Measurements from ENCODE around the gene LRFN2. TPM values are rescaled to one million over a fixed set of nuclear protein-coding genes. Genes with fewer than 3 reads are reported as not detected.

Gene LRFN2
- total and polyA plus RNA-seq, 12 donors: not detected

GRCh38 chr6:40410821-40411220, 176.3 kb downstream of the LRFN2 start:
- Histone ChIP-seq H3K4me1 (peaks cover 0 to 11% (median 0%) of the 10 kb centered on the region in 9 donors), H3K4me3 (no peak overlapping the region), H3K9me3 (no peaks in the 10 kb centered on the region), H3K36me3 (no peaks in the 10 kb centered on the region), H3K27ac (no peak overlapping the region), H3K27me3 (peaks cover 0 to 59% (median 25%) of the 10 kb centered on the region in 7 donors)
- WGBS, 2 donors: 20 to 48% methylated on average over 1 of the region's 1 CpG
- DNase-seq: no peak
- no peak for ATAC-seq
- intact Hi-C loops (cut with DNase I): no loop called here
- TF ChIP-seq, protein P1, sequence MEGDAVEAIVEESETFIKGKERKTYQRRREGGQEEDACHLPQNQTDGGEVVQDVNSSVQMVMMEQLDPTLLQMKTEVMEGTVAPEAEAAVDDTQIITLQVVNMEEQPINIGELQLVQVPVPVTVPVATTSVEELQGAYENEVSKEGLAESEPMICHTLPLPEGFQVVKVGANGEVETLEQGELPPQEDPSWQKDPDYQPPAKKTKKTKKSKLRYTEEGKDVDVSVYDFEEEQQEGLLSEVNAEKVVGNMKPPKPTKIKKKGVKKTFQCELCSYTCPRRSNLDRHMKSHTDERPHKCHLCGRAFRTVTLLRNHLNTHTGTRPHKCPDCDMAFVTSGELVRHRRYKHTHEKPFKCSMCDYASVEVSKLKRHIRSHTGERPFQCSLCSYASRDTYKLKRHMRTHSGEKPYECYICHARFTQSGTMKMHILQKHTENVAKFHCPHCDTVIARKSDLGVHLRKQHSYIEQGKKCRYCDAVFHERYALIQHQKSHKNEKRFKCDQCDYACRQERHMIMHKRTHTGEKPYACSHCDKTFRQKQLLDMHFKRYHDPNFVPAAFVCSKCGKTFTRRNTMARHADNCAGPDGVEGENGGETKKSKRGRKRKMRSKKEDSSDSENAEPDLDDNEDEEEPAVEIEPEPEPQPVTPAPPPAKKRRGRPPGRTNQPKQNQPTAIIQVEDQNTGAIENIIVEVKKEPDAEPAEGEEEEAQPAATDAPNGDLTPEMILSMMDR (IDR thresholded peaks at IDR 0.05): no peak

DNA sequence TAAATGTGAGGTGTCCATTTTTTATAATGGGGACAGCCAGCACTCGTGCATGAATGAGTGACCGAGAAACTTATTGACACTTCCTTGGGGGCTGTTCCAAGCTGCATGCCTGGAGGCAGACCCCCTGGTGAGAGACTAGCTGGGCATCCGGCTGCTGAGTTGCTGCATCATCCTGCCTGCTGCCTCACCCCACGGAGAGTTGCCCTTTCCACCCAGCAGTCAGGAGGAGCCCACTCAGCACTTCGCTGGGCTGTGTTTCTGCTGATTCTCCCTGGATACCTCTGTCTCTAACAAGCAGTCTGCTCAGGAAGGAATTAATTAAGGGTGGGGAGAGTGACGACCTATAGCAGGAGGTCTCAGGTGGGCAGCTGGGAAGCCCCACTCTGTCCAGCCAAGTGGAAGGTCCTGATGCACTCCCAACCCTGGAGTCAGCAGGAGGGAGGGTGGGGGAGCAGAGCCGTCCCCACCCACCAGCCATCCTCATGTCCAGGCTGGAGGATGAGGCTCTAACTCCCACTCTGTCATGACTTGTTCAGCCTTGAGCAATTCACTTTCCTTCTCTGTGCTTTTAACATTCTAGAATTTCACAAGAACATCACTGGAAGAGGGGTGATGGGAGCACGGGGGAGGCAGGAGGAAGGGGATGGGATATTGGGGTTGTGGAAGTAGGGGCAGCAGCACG, 177.3 kb downstream of the LRFN2 start:
- no peaks in the 10 kb centered on the region for H3K36me3 ChIP-seq
- H3K9me3 ChIP-seq: no peaks in the 10 kb centered on the region
- TF ChIP-seq, protein P1 (IDR thresholded peaks at IDR 0.05): no peak
- ATAC-seq (no peak), DNase-seq (no peak)
- WGBS, 2 donors: 55 to 57% methylated on average over 9 of the region's 9 CpGs
- H3K4me3 ChIP-seq: no peak overlapping the region
- no peak overlapping the region for H3K27ac ChIP-seq
- H3K27me3 ChIP-seq: peaks cover 0 to 55% (median 25%) of the 10 kb centered on the region in 7 donors
- peaks cover 0 to 11% (median 0%) of the 10 kb centered on the region in 9 donors for H3K4me1 ChIP-seq
- intact Hi-C loops (cut with DNase I): no loop called here

- ATAC-seq (no peak), DNase-seq (no peak)
- intact Hi-C loops (cut with DNase I): no loop called here
- WGBS, 2 donors: 77 to 88% methylated on average over 4 of the region's 4 CpGs
- TF ChIP-seq, protein P1 (IDR thresholded peaks at IDR 0.05): no peak
- Histone ChIP-seq H3K4me1 (peaks cover 0 to 11% (median 0%) of the 10 kb centered on the region in 9 donors), H3K27ac (no peak overlapping the region), H3K9me3 (no peaks in the 10 kb centered on the region), H3K4me3 (no peak overlapping the region), H3K27me3 (peaks cover 0 to 49% (median 25%) of the 10 kb centered on the region in 7 donors), H3K36me3 (no peaks in the 10 kb centered on the region)
These were observed 178.2 kb downstream of the LRFN2 start for GRCh38 chr6:40408786-40409542.

DNA sequence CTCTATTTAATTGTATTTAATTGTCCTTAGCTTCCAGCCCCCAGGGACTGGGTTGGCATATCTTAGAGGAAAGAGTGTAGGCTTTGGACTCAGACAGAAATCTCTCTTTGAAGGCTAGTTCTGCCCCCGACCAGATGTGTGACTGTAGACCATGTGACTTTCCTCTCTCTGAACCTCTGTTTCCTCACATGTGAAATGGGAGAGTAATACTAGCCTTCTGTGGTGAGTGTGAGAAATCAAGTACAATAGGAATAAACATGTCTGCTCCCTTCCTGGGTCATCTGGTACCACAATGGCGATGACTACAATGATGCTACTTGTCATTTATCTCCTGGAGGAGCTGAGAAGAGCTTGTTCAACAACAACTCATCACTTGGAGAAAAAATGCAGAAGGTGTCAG, 179.9 kb downstream of the LRFN2 start:
- ATAC-seq (no peak), DNase-seq (no peak)
- Histone ChIP-seq H3K27me3 (peaks cover 0 to 44% (median 20%) of the 10 kb centered on the region in 7 donors), H3K9me3 (no peaks in the 10 kb centered on the region), H3K27ac (no peak overlapping the region), H3K4me1 (peaks cover 0 to 10% (median 0%) of the 10 kb centered on the region in 9 donors), H3K36me3 (no peaks in the 10 kb centered on the region), H3K4me3 (no peak overlapping the region)
- intact Hi-C loops (cut with DNase I): no loop called here
- 54 to 71% methylated on average over 2 of the region's 2 CpGs for WGBS, 2 donors
- TF ChIP-seq, protein P1 (IDR thresholded peaks at IDR 0.05): no peak

Data from heart right ventricle (tissue), 16 donors.